GM12878 (cell line): Measurements from ENCODE around the gene GSTA3. TPM values are rescaled to one million over a fixed set of nuclear protein-coding genes. Genes with fewer than 3 reads are reported as not detected.
"Not testable (repeated sequence)": the region's sequence is repeated elsewhere in the genome, so short reads cannot be mapped to it uniquely, and the experiment has no call there.

Experiments used
- ATAC-seq: fragments of 200-7000 bp; cut with Tn5 transposase; 3 replicates; pipeline ENCODE4 v1.9.1; 2020; ENCODE audit warnings: mild to moderate bottlenecking, moderate library complexity
- BruUV-seq: library from RNA; stranded (reverse); fragments of 400-500 nt; replicated peaks from 2 replicates; lab custom pipeline; 2021; lab: Mats Ljungman, UMichigan
- CTCF ChIA-PET: fragments of 300-600 bp; sonication (Branson Sonifier 250); formaldehyde crosslinking; extraction: SDS; loops from one replicate; lab custom pipeline; 2021; ENCODE audit warnings: inconsistent platforms; lab: Yijun Ruan, JAX
- POLR2A ChIA-PET: fragments of 350-600 bp; formaldehyde crosslinking; extraction: SDS; loops from one replicate; lab custom pipeline; 2021; ENCODE audit warnings: inconsistent platforms; lab: Charles Lee
- RAD21 ChIA-PET: fragments of 300-600 bp; sonication (Branson Sonifier 250); formaldehyde crosslinking; loops from one replicate; lab custom pipeline; 2023; ENCODE audit warnings: antibody characterized with exemption; ENCODE audit not compliant: unreplicated experiment; lab: Charles Lee
- SMC1A ChIA-PET: fragments of 300-600 bp; sonication (Branson Sonifier 250); formaldehyde crosslinking; loops from one replicate; lab custom pipeline; 2023; ENCODE audit not compliant: unreplicated experiment, uncharacterized antibody; lab: Charles Lee
- DNase-seq: peaks from one replicate; pipeline ENCODE4 v3.0.0-alpha.2; 2011; ENCODE audit warnings: low read depth, low spot score
- FAIRE-seq: peaks from 3 replicates; lab custom pipeline; 2011; peaks lifted over from hg19 to GRCh38; lab: Jason Lieb, UNC
- H2AFZ ChIP-seq: 2 replicates; pipeline ENCODE4 v1.6.0; 2011; ENCODE audit warnings: low read depth, low read length, control low read depth; ENCODE audit not compliant: control insufficient read depth
- H3K27ac ChIP-seq: 2 replicates; pipeline ENCODE4 v1.5.1; 2011; ENCODE audit warnings: control low read depth; ENCODE audit not compliant: control insufficient read depth, insufficient read depth
- H3K27me3 ChIP-seq, 2 experiments: replicated peaks in 1 of 2; 2 replicates each; pipeline versions ENCODE4 v1.6.0 to v1.6.1; 2011; ENCODE audit warnings: low read length in 1 of 2; ENCODE audit not compliant: control insufficient read depth in 2 of 2, insufficient read depth in 2 of 2
- H3K36me3 ChIP-seq, 2 experiments: 2 replicates each; pipeline ENCODE4 v1.5.1; 2011; ENCODE audit warnings: low read length in 1 of 2; ENCODE audit not compliant: control insufficient read depth in 2 of 2, insufficient read depth in 2 of 2
- H3K4me1 ChIP-seq: 2 replicates; pipeline ENCODE4 v1.6.1; 2011; ENCODE audit warnings: mild to moderate bottlenecking, low read length, moderate library complexity, mixed read lengths; ENCODE audit not compliant: control insufficient read depth, insufficient read depth
- H3K4me2 ChIP-seq: 2 replicates; pipeline ENCODE4 v1.6.0; 2011; ENCODE audit warnings: control low read depth; ENCODE audit not compliant: control insufficient read depth, insufficient read depth
- H3K4me3 ChIP-seq: fragments of 200-600 bp; sonication (generic); 2 replicates; pipeline ENCODE4 v1.5.1; 2016
- H3K79me2 ChIP-seq: 2 replicates; pipeline ENCODE4 v1.6.0; 2011; ENCODE audit warnings: low read length; ENCODE audit not compliant: control insufficient read depth, insufficient read depth
- H3K9ac ChIP-seq: 2 replicates; pipeline ENCODE4 v1.8.0; 2011; ENCODE audit warnings: low read length, control low read depth, mixed read lengths; ENCODE audit not compliant: control insufficient read depth, insufficient read depth
- H3K9me3 ChIP-seq: replicated peaks from 3 replicates; pipeline ENCODE4 v1.5.1; 2011; ENCODE audit warnings: mild to moderate bottlenecking, low read length; ENCODE audit not compliant: control insufficient read depth, insufficient read depth
- H4K20me1 ChIP-seq: 2 replicates; pipeline ENCODE4 v1.6.0; 2011; ENCODE audit not compliant: control insufficient read depth, insufficient read depth
- CEBPZ ChIP-seq: fragments of 150-350 bp; IDR thresholded peaks from 2 replicates; pipeline ENCODE4 v1.6.1; 2016; ENCODE audit warnings: low read depth, low read length
- E2F4 ChIP-seq: IDR thresholded peaks from 2 replicates; pipeline ENCODE4 v1.6.1; 2012; ENCODE audit warnings: low read depth, low read length, improper control_type of control experiment
- IKZF1 ChIP-seq: fragments of 450-650 bp; conservative IDR thresholded peaks from 2 replicates; pipeline ENCODE4 v1.6.1; 2017; ENCODE audit warnings: antibody characterized with exemption, mild to moderate bottlenecking
- PAX8 ChIP-seq: fragments of 450-650 bp; IDR thresholded peaks from 2 replicates; pipeline ENCODE4 v1.6.1; 2017; ENCODE audit warnings: mild to moderate bottlenecking, moderate library complexity
- WGBS: methylation state at CpG from one replicate; pipeline ENCODE4 v1.1.6; 2016; ENCODE audit warnings: low lambda C conversion rate; ENCODE audit not compliant: insufficient replicate concordance, insufficient coverage; ENCODE audit errors: missing lambda C conversion rate; 5-methylcytosine and 5-hydroxymethylcytosine counted together
- in situ Hi-C: fragments of 300-500 bp; cut with MboI; formaldehyde crosslinking; loops from 9 replicates; pipeline ENCODE4 v1.14.3; 2018; ENCODE audit warnings: mixed read lengths
- intact Hi-C: fragments of 100-400 bp; cut with micrococcal nuclease; formaldehyde crosslinking; loops from one replicate; pipeline ENCODE4 v1.14.2; 2022; ENCODE audit not compliant: unreplicated experiment
- polyA plus RNA-seq, 11 experiments: library from polyadenylated mRNA; depleted of rRNA in 4 of 11; unstranded in 6 of 11; stranded (reverse) in 5 of 11; fragments of >200 nt; fragmentation: Nextera tagmentation in 4 of 11; fragmentation: Illumina TruSeq in 1 of 11; extraction: Ambion mirVana in 4 of 11; extraction: Trizol in 1 of 11; gene quantifications; 1 replicate in 1 of 11; 2 replicates in 10 of 11; pipeline versions ENCODE4 v1.2.1 to v1.2.3, GENCODE V29; 2011 to 2016; ENCODE audit warnings: inconsistent platforms in 2 of 11, missing spikeins in 2 of 11, low read depth in 1 of 11
- total RNA-seq, 4 experiments: library from RNA; depleted of rRNA in 3 of 4; stranded (reverse); fragments of >200 nt in 3 of 4; fragmentation: Illumina TruSeq in 1 of 4; extraction: Trizol in 1 of 4; gene quantifications; 2 replicates each; pipeline versions ENCODE4 v1.2.1 to v1.2.3, GENCODE V29; 2013 to 2021

GSTA3 gene
- total and polyA plus RNA-seq, 10 of the 15 experiments (the other 5 are each of a cell fraction or from before 2014, with no cell fraction given): not detected

GRCh38 chr6:52900536-52900935 is 9.0 kb downstream of the GSTA3 start (continued):
- TF ChIP-seq E2F4: no peak
- TF ChIP-seq CEBPZ: no peak
- no peak for TF ChIP-seq IKZF1
- TF ChIP-seq PAX8: no peak

- in situ Hi-C loops, H3K4me3 ChIP-seq, H3K27me3 ChIP-seq, FAIRE-seq, H3K27ac ChIP-seq, SMC1A ChIA-PET, H3K79me2 ChIP-seq, ATAC-seq, H3K4me1 ChIP-seq, H3K4me2 ChIP-seq, RAD21 ChIA-PET, POLR2A ChIA-PET, H2AFZ ChIP-seq, H3K36me3 ChIP-seq, intact Hi-C loops, BruUV-seq, DNase-seq, H3K9ac ChIP-seq, H4K20me1 ChIP-seq, CTCF ChIA-PET, H3K9me3 ChIP-seq: not testable (repeated sequence)
- 17% methylated on average over 3 of the region's 3 CpGs for WGBS
Observed at GRCh38 chr6:52895790-52896189, 13.7 kb downstream of the GSTA3 start.
